DND-41 (cell line): ENCODE measurements around the gene NRXN3.

Experiments
- CTCF ChIP-seq: IDR thresholded peaks from 2 replicates; pipeline ENCODE4 v1.5.1; 2012; ENCODE audit warnings: borderline replicate concordance, low read length, moderate library complexity, mild to moderate bottlenecking; ENCODE audit not compliant: poor library complexity, severe bottlenecking; ENCODE audit errors: extremely low read depth
- EZH2 ChIP-seq: IDR thresholded peaks from 3 replicates; pipeline ENCODE4 v1.6.1; 2012; ENCODE audit warnings: borderline replicate concordance, low read depth, mild to moderate bottlenecking, moderate library complexity, low read length, inconsistent platforms; ENCODE audit not compliant: severe bottlenecking

- no peak for TF ChIP-seq CTCF
- TF ChIP-seq EZH2: no peak
Observed at GRCh38 chr14:79436335-79436734, 1266.2 kb downstream of the NRXN3 start.
